Measurements from ENCODE around the gene SOX2.

SOX2 gene

GRCh38 chr3:181705086-181705480, 6.6 kb upstream of the SOX2 start:
- no peak for DNase-seq

- DNase-seq = no peak
These were observed 3.7 kb upstream of the SOX2 start for GRCh38 chr3:181707980-181708379.

GRCh38 chr3:181709537-181710279, 2.0 kb upstream of the SOX2 start:
- peak; percentile 83 for DNase-seq

GRCh38 chr3:181710345-181711291, 1.1 kb upstream of the SOX2 start:
- DNase-seq = no peak

- no peak for DNase-seq
These were observed 464 bp downstream of the SOX2 start for GRCh38 chr3:181712226-181712552.

- DNase-seq = no peak
These were observed 991 bp downstream of the SOX2 start for GRCh38 chr3:181712553-181713279.

GRCh38 chr3:181713280-181713647, 1.5 kb downstream of the SOX2 start:
- DNase-seq = no peak

- DNase-seq = no peak
These were observed 2.2 kb downstream of the SOX2 start for GRCh38 chr3:181713676-181714612.

GRCh38 chr3:181715571-181716340, 4.0 kb downstream of the SOX2 start:
- DNase-seq = no peak

GRCh38 chr3:181716966-181717365, 5.2 kb downstream of the SOX2 start:
- no peak for DNase-seq

- no peak for DNase-seq
These were observed 5.9 kb downstream of the SOX2 start for GRCh38 chr3:181717549-181718171.

GRCh38 chr3:181718369-181718768, 6.6 kb downstream of the SOX2 start:
- no peak for DNase-seq

GRCh38 chr3:181718987-181719911, 7.5 kb downstream of the SOX2 start:
- DNase-seq = no peak

- no peak for DNase-seq
These were observed 8.4 kb downstream of the SOX2 start for GRCh38 chr3:181719991-181720680.

GRCh38 chr3:181721046-181721875, 9.5 kb downstream of the SOX2 start:
- no peak for DNase-seq

- DNase-seq = no peak
These were observed 10.4 kb downstream of the SOX2 start for GRCh38 chr3:181722156-181722555.

- DNase-seq = no peak
These were observed 11.2 kb downstream of the SOX2 start for GRCh38 chr3:181722766-181723425.

All from activated CD4-positive, alpha-beta T cell treated with anti-CD3 and anti-CD28 coated beads for 48 hours (primary cell).